ENCODE data around the gene KCNJ11. TPM values are rescaled to one million over a fixed set of nuclear protein-coding genes. Genes with fewer than 3 reads are reported as not detected.
"Not testable (repeated sequence)": the region's sequence is repeated elsewhere in the genome, so short reads cannot be mapped to it uniquely, and the experiment has no call there.

The KCNJ11 gene
- total RNA-seq, 4 donors from 2014 or later, result 1.7 to 5.1 (median 2.4) TPM

- H3K36me3 ChIP-seq, result no peaks in the 10 kb centered on the region
- no peaks in the 10 kb centered on the region for H3K9me3 ChIP-seq
- H3K27ac ChIP-seq, result no peak overlapping the region
- no peak overlapping the region for H3K4me3 ChIP-seq
- WGBS, result 92% methylated on average over 8 of the region's 13 CpGs
- TF ChIP-seq EP300 (IDR thresholded peaks at IDR 0.05) (no peak), POLR2AphosphoS5 (IDR thresholded peaks at IDR 0.05) (no peak), CTCF (IDR thresholded peaks at IDR 0.05) (no peak), POLR2A (IDR thresholded peaks at IDR 0.05) (no peak)
- no peaks in the 10 kb centered on the region for H3K4me1 ChIP-seq
- DNase-seq (ENCODE audit: low spot score in 2 of 2), result no peak
- peaks cover 5% of the 10 kb centered on the region for H3K27me3 ChIP-seq
Measured at GRCh38 chr11:17430616-17431015, 42.2 kb upstream of the KCNJ11 start.

GRCh38 chr11:17428925-17429324 is 40.5 kb upstream of the KCNJ11 start:
- Histone ChIP-seq H3K27me3 (peaks cover 13% of the 10 kb centered on the region), H3K27ac (no peak overlapping the region), H3K9me3 (no peaks in the 10 kb centered on the region), H3K4me1 (no peaks in the 10 kb centered on the region), H3K4me3 (no peak overlapping the region), H3K36me3 (no peaks in the 10 kb centered on the region)
- WGBS, result 68% methylated on average over 3 of the region's 3 CpGs
- no peak for DNase-seq (ENCODE audit: low spot score in 2 of 2)
- TF ChIP-seq EP300 (IDR thresholded peaks at IDR 0.05), result no peak
- no peak for TF ChIP-seq POLR2AphosphoS5 (IDR thresholded peaks at IDR 0.05)
- TF ChIP-seq POLR2A (IDR thresholded peaks at IDR 0.05), result no peak
- TF ChIP-seq CTCF (IDR thresholded peaks at IDR 0.05), result no peak

- WGBS, result 100% methylated on average over 1 of the region's 11 CpGs
- no peak for TF ChIP-seq CTCF (IDR thresholded peaks at IDR 0.05)
- TF ChIP-seq POLR2AphosphoS5 (IDR thresholded peaks at IDR 0.05), result no peak
- TF ChIP-seq EP300 (IDR thresholded peaks at IDR 0.05), result no peak
- no peak for TF ChIP-seq POLR2A (IDR thresholded peaks at IDR 0.05)
- Histone ChIP-seq H3K27ac (no peak overlapping the region), H3K4me1 (no peaks in the 10 kb centered on the region), H3K27me3 (peaks cover 13% of the 10 kb centered on the region), H3K4me3 (no peak overlapping the region), H3K9me3 (no peaks in the 10 kb centered on the region), H3K36me3 (no peaks in the 10 kb centered on the region)
- DNase-seq (ENCODE audit: low spot score in 2 of 2), result no peak
Measured at GRCh38 chr11:17428261-17428660, 39.8 kb upstream of the KCNJ11 start.

GRCh38 chr11:17426233-17426632 is 37.8 kb upstream of the KCNJ11 start:
- not testable (repeated sequence) for H3K4me1 ChIP-seq; H3K9me3 ChIP-seq; H3K36me3 ChIP-seq; H3K27ac ChIP-seq; H3K4me3 ChIP-seq; DNase-seq (ENCODE audit: low spot score in 2 of 2)
- 60% methylated on average over 5 of the region's 5 CpGs for WGBS
- H3K27me3 ChIP-seq, result peaks cover 21% of the 10 kb centered on the region

GRCh38 chr11:17423533-17424310 is 35.3 kb upstream of the KCNJ11 start:
- no peak for DNase-seq (ENCODE audit: low spot score in 2 of 2)
- H3K4me3 ChIP-seq, result no peak overlapping the region
- H3K27ac ChIP-seq, result no peak overlapping the region
- no peaks in the 10 kb centered on the region for H3K36me3 ChIP-seq
- no peaks in the 10 kb centered on the region for H3K9me3 ChIP-seq
- WGBS, result 78% methylated on average over 10 of the region's 11 CpGs
- TF ChIP-seq CTCF (IDR thresholded peaks at IDR 0.05) (no peak), POLR2AphosphoS5 (IDR thresholded peaks at IDR 0.05) (no peak), EP300 (IDR thresholded peaks at IDR 0.05) (no peak), POLR2A (IDR thresholded peaks at IDR 0.05) (no peak)
- H3K4me1 ChIP-seq, result no peaks in the 10 kb centered on the region
- peaks cover 43% of the 10 kb centered on the region for H3K27me3 ChIP-seq

Data from suprapubic skin (tissue), 4 donors.